ENCODE measurements around the gene ZBTB12. TPM values are rescaled to one million over a fixed set of nuclear protein-coding genes. Genes with fewer than 3 reads are reported as not detected.

The ZBTB12 gene
- polyA plus RNA-seq, 5 donors, result 17.0 to 24.5 (median 21.3) TPM

DNA sequence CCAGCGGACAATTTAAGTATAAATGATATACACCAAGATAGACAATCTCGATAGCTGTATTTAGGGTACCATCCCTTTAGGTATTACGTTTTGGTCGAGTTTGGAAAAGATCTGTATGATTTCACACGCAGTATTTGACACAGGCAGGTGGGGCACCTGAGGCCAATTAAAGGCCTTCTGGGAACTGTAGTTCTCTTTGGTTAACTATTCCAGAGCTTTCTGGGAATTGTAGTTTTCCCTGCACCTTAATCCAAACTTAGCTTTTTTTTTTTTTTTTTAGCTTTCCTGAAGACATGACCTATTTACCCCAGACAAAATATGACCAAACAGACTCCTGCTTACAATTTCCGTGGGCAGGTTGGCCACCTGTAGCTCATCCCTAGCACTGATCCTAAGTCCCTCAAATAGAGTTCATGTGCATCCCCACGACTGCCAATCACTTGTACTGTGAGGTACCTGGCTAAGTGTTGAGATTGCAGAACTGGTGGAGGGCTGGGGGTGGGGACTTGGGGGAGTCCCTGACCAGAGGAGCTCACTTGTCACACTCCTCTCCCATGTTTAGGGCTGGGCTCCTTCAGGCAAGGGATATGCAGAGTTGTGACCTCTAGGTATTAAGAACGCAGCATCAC is 3.4 kb downstream of the ZBTB12 start:
- DNase-seq, result peak in 1 of 2 donors; percentile 24

DNA sequence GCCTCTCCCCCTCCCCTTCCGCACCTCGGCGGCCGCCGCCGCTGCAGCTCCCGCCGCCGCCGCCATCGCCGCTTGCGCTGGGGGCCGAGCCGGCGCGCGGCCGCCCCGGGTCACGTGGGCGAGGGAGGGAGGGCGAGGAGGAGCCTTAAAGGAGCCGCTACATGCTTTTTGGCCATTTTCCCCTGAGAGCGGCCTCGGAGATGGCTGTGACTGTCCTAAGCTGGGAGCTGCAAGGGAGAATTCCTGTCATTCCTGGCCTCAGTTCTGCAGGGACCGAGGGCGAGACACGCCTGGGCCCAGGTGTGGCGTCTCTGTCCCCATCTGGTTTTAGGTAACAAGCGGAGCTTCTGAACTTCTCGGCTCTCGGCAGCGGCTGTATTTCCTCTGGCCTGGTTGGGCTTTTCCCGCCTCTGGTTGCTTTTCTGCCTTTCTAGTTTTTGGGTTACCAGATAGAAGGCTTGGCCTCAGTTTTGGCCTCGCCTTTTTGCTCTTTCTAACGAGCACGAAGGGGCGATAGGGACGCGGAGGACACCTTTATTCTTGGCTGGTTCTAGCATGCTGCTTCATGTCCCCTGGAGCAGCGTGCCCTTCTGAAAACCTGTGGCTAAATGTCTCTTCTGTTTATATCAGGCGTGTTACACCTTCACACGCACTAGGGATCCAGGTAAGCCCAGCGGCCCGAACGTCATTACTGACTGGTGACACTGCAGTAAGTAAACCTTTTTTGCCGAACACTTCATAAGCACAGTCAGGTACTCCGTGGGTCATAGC is 4.1 kb downstream of the ZBTB12 start, which contains the start of gene EHMT2:
Gene EHMT2 (minus strand): TSS at position 87 of the 771 bp plus-strand sequence. CDS start 21 bp downstream, at position 66.
- peak; percentile 83 to 85 for DNase-seq

DNA sequence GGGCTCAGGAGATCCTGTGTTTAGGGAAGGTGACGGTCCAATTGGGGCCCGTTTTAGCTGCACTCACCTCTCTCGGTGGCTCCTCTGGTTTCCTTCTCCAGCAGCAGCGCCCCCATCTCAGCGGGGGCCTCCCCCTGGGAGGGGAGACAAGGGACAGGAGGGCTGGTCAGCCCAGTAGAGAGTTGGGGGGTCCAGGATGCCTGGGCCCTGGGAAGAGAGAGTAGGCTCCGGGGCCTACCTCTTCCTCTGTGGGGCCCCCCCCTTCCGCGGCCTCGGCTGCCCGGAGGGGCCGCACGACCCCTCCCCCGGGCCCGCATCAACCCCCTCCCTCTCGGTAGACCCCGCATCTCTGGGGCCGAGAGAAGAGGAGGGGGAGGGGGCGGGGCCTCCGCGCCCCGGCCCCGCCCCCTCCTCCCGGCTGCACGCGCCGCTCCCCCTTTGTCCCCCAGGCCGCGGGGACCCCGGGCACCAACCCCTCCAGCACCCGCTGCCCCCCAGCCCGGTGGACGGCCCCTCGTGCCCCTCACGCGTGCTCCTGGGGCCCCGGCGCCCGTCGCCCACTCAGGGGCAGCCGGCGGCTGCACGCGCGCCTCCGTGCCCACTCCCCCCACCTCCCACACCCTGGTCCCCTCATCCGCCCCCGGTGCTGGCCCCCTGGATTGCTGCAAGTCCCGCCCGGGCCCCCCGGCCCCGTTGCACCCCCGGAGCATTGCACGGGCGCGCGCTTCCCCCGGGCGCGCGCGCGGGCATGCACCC is 4.9 kb downstream of the ZBTB12 start:
- peak in 1 of 2 donors; percentile 15 for DNase-seq

DNA sequence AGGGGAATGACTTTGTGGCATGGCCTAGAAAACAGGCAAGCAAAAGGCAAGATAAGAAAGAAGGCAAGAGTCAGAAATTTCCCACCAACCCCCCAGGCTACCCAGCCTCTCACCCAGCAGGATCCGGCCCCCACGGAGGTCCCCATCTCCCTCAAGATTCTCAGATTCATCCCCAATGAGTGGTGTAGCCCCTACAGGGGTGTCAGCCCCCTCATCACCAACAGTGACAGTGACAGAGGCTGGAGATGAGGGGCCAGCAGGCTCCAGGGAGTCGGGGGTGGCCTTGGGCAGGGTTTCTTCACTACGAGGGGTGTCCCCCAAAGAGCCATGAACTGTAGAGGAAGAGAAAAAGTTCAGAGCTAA is 5.4 kb downstream of the ZBTB12 start:
- no peak for DNase-seq

DNA sequence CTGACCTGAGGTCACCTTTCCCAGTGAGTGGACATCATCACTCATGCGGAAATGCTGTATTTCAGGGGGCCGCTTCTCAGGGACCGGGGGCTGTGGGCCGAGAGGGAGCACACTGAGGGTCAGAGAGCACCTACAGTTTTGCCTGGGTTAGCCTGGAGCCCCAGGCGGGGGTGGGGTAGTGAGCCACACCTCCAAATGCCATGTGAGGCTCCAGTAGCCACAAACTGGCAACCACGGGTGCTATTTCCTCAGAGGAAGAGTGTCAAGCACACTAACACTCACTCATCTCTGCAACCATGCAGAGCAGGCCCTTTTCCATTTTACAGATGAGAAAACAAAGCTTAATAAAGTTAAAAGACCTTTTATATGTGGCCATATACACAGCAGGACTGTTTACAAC is 9.1 kb downstream of the ZBTB12 start:
- no peak for DNase-seq

DNA sequence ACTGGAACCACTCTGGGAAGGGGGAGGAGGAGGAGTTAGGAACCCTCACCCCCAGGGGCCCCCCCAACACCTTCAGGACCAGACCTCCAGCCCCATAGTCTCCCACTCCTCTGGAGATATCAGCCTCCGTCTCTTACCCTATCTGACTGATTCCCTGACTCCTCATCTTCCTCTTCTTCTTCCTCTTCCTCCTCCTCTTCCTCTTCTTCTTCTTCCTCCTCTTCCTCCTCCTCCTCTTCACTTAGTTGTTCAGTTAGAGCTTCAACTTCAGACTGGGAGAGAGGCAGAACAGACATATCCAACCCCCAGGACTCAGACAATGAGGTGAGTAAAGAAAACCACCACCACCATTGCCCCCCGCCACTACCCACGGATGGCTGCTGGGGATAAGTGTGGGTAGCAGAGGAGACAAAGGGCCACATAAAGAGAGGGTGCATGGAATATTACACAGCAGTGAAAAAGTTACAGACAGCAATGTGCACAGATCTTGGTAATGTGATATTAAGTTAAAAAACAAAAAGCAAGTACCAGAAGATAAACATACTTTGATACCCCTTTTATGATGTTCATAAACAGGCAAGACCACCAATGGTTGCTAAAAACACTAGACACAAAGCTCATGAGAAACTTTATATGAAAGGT is 12.4 kb downstream of the ZBTB12 start:
- no peak for DNase-seq

DNA sequence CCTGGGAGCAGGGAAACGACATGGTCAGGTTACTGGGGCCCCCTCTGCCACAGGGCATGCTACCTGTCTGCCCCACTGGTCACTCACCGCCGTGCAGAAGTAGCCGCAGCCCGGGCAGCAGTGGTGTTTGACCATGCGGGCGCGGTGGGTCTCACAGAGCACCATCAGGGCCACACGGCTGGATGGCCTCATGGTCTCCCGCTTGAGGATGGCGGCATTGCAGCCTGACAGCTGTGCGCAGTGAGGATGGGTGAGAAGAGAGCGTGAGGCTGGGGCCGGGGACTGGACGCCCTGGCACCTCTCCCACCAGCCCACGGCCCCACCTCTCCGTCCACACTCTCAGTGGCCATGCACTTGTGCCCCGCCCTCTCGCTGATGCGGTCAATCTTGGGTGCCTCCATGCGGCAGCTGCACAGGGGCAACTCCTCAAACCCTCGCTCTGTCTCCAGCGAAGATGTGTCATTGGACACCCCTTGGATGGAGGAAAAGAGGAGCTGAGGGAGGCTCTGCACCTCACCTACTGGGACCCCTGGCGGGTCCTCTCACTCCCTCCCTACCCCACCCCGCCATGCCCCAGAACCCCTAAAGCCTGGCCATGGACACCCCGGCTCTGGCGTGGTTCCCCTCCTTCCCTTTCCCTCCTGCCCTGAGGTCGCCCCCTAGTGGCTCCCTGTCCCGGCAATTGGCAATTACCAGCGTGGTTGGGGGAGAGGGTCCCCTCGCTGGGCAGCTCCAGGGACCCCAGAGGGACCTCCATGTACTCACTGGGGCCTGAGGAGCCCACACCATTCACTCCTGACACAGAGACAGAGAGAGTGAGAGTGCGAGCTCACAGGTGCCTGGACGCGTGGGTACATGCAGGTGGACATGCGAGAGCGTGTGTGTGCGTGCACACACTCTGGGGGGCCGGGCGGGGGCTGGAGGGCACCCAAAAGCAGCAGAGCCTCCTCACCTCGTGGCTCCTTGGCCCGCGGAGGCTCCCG is 13.3 kb downstream of the ZBTB12 start:
- DNase-seq, result no peak

DNA sequence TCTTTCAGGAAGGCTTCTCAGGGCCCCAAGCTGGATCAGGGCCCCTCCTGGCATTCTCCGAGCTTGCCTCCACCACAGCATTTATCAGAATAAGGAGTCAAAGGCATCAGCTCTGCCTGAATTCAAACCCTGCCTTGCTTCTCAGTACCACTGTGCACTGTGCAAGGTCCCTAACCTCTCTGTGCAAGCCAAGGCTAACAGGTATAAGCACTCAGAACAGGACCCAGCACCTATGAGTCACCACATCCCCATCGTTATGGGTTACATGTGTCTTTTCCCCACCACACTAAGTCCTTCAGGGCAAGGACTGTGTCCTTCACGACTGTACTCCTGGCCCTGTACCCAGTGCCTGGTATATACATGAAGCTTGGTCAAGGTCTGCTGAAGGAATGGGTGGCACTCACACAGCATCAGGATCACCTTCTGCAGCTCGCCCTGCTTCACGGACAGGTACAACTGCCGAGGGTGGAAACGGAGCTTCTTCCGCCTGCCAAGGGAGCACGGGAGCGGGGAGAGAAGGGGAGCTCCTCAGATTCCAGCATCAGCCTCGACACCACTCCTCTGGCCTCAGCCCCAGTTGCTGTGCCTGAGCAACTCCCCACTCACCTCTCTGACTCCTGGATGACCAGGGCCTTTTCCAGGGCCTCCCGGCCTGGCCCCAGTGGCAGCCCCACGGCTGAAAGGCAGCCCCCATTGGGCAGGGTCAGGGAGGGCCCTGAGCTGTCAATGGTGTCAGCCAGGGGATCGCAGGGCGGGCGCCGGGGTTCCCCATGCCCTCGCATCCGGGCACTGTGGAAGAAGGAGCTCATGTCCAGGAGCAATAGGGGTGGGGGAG is 14.5 kb downstream of the ZBTB12 start:
- no peak for DNase-seq

DNA sequence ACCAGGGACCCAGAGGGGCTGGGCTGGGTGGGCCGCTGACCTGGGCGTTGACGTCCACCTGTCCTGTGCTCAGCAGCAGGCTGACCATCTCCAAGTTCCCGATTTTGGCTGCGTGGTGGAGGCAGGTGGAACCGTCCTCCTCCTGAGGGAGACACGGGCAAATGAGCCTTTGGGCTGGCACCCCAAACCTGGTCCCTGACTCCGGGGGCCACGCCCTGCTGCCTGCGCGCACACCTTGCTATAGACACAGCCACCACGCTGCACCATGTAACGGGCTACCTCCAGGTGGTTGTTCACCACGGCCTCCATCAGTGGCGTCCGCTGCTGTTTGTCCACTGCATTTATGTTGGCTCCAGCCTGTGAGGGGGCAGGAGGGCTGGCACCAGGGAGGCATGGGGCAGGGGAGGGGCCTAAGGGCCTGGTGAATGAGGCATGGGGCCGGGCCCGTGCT is 15.3 kb downstream of the ZBTB12 start:
- DNase-seq, result no peak

DNA sequence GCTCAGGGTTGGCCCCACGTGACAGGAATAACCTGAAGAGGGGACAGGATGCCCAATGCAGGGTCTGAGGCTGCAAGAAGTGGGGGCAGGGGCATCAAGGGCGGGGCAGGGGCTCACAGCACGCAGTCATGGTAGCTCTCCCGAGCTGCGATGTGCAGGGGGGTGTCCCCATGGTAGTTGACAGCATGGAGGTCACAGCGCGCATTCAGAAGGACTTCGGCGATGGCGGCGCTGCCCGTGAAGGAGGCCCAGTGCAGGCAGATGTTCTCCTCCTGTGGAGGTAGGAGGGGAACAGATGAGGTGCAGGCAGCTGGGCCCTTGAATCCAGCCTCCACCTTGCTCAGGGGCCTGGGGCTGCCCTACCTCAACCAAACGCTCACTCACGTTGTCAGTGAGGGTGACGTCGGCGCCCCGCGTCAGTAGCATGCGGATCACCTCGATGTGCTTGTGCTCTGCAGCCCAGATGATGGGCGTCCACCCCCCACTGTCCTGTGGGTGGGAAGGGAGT is 17.3 kb downstream of the ZBTB12 start:
- no peak for DNase-seq

DNA sequence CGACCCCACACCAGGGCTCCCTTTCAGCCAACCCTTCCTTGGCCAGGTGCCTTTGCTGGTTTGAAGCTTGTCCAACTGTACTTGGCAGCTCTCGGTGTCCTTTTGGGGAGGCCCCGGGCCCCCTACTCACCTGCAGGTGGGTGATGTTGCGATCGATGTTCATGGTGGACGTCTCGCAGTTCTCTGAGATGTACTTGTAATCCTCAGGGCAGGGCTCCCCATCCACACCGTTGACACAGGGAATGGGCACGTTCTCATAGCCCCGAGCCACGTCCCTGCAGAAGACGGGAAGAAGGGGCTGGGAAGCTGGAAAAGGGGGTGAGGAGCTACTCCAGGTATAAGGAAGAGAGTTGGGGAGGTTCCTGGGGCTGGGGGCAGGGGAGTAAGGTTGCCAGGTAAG is 18.2 kb downstream of the ZBTB12 start:
- no peak for DNase-seq

DNA sequence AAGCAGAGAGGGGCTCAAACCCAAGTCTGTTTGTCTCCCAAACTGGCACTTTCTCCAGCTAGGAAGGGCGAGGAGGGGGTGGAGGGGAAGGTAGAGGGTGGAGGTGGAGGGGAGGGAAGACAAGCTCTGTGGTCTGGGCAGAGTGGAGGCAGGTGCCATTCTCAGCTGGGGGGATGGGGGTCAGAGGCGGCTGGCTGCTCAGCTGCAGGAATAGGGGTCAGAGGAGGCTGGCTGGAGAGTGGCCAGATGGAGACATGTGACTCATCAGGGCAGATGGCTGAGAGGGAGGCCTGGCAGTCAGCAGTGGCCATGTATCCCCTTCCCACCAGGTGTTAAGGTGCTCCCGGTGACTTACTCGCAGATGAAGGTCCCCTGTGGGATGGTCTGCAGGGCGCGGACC is 19.5 kb downstream of the ZBTB12 start:
- DNase-seq, result no peak

DNA sequence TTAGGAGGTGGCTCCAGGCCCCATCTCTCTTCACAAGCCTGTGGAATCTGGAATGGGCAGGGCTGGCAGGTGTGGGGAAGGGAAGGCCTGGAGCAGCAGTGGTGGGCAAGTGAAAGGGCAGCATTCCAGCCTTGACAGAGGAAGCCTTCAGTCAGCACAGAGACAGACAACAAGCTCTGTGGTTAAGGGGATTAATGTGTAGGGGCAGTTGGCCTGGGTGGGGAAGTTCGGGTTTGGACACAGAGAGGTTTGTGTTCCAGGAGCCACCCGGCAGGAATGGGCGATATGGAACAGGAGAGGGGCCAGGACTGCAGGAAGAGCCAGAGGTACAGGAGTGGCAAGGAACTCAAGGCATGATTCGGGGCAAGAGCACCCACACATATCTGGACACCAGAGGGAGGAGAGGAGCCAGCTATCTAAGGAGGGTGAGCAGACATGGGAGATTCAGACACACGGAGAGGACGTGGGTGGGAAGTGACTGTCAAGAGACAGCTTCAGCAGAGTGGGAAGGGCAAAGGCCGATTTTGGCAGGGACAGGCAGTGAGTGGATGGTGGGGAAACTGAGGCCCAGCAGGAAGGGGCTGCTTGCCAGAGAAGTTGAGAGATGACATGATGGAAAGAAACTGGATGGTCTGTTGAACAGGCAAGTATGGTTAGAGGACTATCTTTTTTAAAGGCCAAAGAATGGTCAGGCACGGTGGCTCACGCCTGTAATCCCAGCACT is 20.6 kb downstream of the ZBTB12 start:
- DNase-seq, result no peak

DNA sequence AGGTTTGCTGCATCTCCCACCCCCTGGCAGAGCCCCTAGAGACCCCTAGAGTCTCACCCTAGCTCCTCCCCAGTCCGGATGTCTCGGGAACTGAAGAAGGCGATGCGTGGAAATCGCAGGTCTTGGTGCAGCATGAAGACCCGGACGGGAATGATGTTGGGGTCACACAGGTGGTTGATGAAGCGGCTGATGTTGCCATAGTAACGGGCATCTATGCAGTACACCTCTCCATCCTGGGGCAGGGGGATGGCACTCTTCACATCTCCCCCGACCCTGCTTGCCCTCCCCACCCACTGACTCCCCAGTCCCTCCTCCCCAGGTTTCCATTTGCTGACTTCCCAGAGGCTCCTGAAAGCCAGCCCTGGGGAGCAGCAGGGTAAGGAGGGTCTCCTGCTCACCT is 21.3 kb downstream of the ZBTB12 start:
- DNase-seq, result no peak

DNA sequence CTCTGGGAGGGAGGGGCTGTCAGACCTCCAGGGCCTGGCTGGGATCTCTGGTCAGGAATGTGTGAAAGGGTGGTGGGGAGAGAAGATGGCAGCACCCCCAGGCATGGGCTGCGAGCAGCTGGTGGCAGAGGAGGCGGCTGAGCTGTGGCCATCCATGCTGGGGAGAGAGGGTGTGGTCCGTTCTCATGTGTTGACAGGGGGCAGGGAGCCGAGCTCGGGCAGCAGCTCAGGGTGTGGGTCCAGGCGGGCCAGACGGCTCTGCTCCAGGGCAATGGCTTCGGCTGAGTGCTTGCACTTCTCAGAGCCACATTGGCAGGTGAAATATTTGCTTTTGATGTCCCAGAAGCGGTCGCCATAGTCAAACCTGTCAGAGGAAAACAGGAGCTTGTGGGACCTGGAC is 22.0 kb downstream of the ZBTB12 start:
- DNase-seq, result no peak

DNA sequence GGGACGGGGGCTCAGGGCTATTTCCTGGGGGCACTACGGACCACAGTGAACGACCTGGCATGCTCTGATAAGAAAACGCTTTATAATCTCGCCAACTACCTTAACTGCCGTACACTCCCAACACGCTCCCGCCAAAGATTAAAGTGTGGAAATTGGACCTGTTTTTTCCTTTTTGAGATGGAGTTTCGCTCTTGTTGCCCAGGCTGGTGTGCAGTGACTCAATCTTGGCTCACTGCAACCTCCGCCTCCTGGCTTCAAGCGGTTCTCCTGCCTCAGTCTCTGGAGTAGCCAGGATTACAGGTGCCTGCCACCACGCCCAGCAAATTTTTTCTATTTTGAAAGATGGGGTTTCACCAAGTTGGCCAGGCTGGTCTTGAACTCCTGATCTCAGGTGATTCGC is 22.7 kb downstream of the ZBTB12 start:
- DNase-seq, result no peak

DNA sequence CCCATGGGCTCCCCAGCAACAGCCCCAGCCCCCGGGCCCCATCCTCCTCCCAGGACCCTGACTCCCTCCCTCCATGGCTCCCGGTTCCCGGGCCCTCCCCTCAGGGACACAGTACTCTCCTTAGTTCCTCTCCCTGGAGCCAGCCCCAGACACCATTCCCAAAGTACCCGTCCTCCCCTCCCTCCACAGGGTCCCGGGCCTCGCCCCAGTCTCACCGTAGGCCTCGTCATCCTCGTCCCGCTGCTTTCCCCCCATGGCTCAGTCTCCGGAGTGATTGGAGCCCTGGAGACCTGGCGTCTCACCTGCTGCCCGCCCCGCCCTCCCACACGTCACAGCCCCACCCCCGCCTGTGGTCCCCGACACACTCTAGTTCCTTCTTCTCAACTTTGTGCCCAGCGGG is 23.2 kb downstream of the ZBTB12 start, which contains the start of gene SLC44A4:
Gene SLC44A4 (minus strand): TSS at position 272 of the 400 bp plus-strand sequence. CDS start 17 bp downstream, at position 255.
- peak; percentile 27 to 32 for DNase-seq

DNA sequence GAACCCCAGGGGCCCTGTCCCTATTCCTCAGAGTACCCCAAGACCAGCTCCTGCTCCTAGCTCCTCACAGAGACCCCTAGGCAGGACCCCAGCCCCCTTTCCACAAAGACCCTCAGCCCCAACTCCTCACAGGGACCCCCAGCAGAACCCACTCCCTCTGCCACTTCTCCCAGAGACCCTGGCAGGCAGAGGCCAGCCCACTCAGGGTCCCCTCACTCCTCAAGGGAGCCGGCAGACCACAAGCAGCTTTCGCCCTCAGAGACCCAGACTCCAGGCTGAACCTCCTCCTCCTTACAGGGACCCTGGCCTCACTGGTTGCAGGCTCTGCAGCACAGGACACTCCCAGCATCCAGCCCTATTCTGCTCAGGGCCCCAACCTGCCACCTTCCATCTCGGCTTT is 23.7 kb downstream of the ZBTB12 start:
- DNase-seq, result no peak

DNA sequence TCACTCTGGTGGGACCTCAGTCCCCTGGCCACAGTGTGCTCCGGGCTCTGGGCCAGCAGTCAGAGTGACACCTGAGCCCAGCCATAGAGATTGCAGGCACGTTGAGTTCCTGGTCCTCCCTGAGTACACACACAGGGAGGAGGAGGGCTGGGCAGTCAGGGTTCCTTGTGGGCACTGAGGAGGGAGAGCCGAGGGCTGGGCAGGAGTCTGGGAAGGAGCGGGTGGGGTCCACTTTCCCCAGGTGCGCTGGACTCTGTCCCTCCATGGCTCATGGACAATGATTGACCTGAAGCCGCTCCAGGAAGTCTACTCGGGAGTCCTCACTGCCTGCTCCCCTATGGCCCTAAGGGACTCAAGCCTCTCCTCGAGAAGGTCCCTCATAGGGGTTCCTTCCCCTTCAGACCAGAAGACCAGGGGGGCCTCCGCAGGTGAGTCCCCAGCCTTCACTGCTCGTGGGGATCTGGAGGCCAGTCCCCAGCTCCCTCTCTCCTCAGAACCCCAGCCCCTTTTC is 24.2 kb downstream of the ZBTB12 start:
- peak; percentile 44 to 50 for DNase-seq

Data from right lung (tissue), 5 donors.